Hematopoietic multipotent progenitor cell treated with erythropoietin and hydrocortisone succinate and interleukin-3 and kit ligand, for 15 days (in vitro differentiated cells): ENCODE measurements around the gene PPIL6.
"Not testable (repeated sequence)": the region's sequence is repeated elsewhere in the genome, so short reads cannot be mapped to it uniquely, and the experiment has no call there.

Experiments used
- DNase-seq: peaks from one replicate; pipeline ENCODE4 v3.0.0-alpha.2; 2015; ENCODE audit warnings: low spot score

PPIL6 gene

DNA sequence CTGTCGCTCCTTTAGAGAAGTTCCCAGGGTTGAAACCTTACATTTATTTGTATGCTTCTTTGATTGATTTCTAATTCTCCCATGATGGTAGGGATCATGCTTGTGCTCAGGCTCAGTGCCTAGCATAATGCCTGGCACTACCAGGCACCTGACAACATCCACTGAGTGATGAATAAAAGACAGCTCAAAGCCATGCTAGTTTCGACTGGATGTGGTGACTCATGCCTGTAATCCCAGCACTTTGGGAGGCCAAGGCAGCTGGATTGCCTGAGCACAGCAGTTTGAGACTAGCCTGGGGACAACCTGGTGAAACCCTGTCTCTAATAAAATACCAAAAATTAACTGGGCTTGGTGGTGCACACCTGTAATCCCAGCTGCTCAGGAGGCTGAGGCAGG is 46.5 kb downstream of the PPIL6 start:
- DNase-seq: no peak

- no peak for DNase-seq
Measured at GRCh38 chr6:109393157-109393885, 47.1 kb downstream of the PPIL6 start.

- DNase-seq: no peak
Measured at GRCh38 chr6:109389650-109390274, 50.7 kb downstream of the PPIL6 start.

DNA sequence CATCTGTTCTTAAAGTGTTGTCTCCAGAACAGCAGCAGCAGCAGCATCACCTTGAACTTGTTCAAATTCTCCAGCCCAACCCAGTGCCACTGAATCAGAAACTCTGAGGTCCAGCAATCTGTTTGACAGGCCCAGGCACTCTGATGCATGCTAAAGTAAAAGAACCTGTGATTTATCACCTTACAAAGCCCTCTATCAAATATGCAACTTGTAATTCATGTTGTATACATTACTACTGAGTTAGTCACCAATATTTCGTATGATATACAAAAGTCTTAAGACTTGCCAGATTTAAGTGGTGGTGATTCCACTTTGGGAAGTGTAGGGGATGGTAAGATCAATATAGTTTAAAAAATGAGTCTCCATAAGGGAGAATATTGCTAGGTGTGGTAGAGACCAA is 52.2 kb downstream of the PPIL6 start:
- no peak for DNase-seq

- DNase-seq: no peak
Measured at GRCh38 chr6:109383438-109383940, 56.9 kb downstream of the PPIL6 start.

DNA sequence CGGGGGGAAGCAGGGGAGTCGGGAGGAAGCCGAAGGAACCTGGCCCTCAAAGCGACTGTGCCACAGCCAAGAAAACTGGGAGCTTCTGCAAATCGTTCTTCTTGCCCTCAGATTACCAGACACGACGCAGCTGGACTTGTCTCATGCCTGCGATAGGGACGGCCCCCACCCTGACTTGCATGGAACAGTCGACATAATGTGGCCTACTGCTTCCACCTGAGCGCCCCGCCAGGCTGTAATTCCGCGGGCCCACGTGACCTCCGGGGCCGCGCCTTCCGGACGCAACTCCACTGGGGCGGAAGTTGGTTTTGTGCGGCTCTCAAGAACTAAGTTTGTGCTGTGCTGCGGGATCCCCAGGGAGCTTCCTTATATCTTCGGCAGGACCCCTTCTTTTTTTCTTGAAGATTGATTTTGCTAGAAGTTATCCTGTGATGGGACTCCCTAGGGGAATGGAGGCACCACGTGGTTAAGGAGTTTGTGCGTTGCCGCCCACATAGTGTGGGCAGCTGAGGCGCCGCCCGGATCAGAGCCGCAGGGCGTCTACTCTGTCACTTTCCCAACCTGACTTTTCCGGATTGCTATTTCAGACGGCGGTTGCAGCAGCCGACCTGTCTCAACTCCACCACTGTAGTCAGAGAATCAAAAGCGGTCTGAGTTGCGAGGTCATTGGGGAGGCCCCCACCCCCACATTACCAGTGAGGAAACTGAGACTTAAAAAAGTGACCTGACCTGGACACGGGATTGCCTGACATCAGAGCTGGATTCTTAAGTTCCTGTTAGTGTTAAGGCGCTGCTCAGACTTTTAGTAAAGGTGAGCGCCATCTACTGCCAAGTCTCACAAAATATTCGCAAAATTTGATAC is 57.6 kb downstream of the PPIL6 start:
- DNase-seq: peak; percentile 94

GRCh38 chr6:109381747-109382575 is 58.5 kb downstream of the PPIL6 start, which contains the start of gene CD164:
Gene CD164, minus strand, starts transcription at chr6:109382467. Its CDS starts 89 bp downstream, at chr6:109382378.
- peak; percentile 93 for DNase-seq

- peak; percentile 46 for DNase-seq
Measured at GRCh38 chr6:109381061-109381746, 59.2 kb downstream of the PPIL6 start.

- DNase-seq: no peak
Measured at GRCh38 chr6:109379711-109380110, 60.7 kb downstream of the PPIL6 start.

DNA sequence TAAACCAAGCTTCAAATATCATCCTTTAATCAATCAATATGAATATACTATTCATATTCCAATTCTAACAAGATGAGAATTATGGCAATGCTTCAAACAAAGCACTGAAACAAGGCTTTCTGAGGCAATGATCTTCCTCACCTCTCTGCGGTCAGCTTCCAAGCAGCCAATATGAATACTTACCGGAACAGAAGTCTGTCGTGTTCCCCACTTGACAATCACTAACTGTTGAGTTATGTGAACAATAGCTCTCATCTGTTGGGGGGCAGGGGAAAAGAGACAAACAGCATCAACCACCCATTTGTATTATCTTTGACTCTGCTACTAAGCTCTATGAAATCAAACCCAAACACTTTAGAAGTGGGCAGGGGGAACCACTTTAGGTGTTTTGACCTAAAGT is 62.7 kb downstream of the PPIL6 start:
- no peak for DNase-seq

GRCh38 chr6:109374326-109374892 is 66.0 kb downstream of the PPIL6 start:
- no peak for DNase-seq

DNA sequence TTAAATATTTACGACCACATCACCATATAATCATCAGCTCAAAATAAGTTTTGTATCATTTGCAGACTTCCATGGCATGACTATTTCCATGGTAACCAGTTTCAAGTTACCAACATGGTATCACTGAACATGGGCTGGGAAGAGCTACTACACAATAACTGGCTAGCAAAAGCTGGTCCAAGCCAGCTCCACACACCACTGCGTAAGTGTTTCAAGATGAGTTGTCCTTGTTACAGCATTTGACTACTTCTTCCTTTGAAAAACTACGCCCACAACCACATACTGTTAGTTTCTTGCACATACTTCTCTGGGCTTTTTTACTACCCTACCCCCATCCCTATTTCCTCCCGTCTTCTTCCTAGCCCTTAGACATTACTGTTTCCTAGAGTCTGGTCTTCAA is 66.7 kb downstream of the PPIL6 start:
- no peak for DNase-seq

DNA sequence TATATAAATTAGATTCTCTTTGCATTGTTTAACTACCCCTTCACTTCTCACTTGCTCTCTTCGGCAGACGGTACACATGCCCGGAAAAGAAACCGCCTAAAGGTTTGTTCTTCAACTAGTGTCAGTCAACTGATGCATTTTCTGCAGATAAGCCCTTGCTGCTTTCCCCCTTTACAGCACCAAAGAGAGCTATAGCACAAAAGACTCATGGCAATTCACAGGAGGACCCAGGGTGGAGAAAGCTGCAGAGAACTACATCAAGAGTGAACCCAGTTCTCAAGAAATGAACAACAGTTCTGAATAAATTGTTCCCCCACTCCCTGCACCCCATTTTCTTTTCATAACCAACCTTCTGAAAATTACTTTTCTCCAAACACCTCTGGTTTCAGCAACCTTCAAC is 67.1 kb downstream of the PPIL6 start:
- no peak for DNase-seq

- DNase-seq: no peak
Measured at GRCh38 chr6:109372130-109372529, 68.3 kb downstream of the PPIL6 start.

- no peak for DNase-seq
Measured at GRCh38 chr6:109370792-109371191, 69.6 kb downstream of the PPIL6 start.

DNA sequence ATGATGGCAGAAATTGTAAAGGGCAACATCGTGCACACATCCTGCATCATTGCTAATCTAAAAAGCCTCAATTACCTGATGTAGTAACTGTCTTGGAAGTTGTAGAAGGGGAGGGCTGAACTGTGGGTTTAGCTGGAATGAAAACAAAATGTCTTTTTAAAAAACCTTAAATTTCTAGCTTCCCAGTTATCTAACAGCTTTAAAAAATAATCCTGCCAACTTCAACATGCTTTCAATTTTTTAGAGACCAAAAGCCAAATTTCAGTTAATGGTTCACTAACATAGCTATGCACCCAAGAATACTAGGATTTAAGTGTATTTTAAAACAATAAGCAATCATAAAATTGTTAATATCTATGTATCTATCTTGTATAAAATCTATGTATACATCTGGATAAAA is 70.1 kb downstream of the PPIL6 start:
- DNase-seq: no peak

- DNase-seq: no peak
Measured at GRCh38 chr6:109369728-109370127, 70.7 kb downstream of the PPIL6 start.

GRCh38 chr6:109364382-109365078 is 75.9 kb downstream of the PPIL6 start:
- DNase-seq: not testable (repeated sequence)

GRCh38 chr6:109363753-109364152 is 76.7 kb downstream of the PPIL6 start:
- no peak for DNase-seq
